BE2C (cell line): Measurements from ENCODE around the gene ADGRG7.

ENCODE experiments used
- DNase-seq: peaks from one replicate; pipeline ENCODE4 v3.0.0-alpha.2; 2020
- H3K27me3 ChIP-seq: fragments of 250-450 bp; sonication (Bioruptor Pico); 2 replicates; pipeline ENCODE4 v1.5.1; 2020; ENCODE audit warnings: mild to moderate bottlenecking
- H3K36me3 ChIP-seq: fragments of 250-450 bp; sonication (Bioruptor Pico); 2 replicates; pipeline ENCODE4 v1.5.1; 2020; ENCODE audit warnings: mild to moderate bottlenecking
- H3K4me1 ChIP-seq: fragments of 250-450 bp; sonication (Bioruptor Pico); 2 replicates; pipeline ENCODE4 v1.5.1; 2020
- H3K4me3 ChIP-seq: 2 replicates; pipeline ENCODE4 v1.5.1; 2011; ENCODE audit warnings: low read depth, low read length
- H3K9me3 ChIP-seq: fragments of 250-450 bp; sonication (Bioruptor Pico); 2 replicates; pipeline ENCODE4 v1.5.1; 2020
- CTCF ChIP-seq: IDR thresholded peaks from 2 replicates; pipeline ENCODE4 v1.5.1; 2012; ENCODE audit warnings: mild to moderate bottlenecking, low read depth, low read length

Gene ADGRG7

GRCh38 chr3:100590114-100590839 lies 19.1 kb upstream of the ADGRG7 start:
- Histone ChIP-seq H3K4me3 (peak overlapping the region; percentile 36), H3K4me1 (no peaks in the 10 kb centered on the region; the same call in 1 of the 2 replicates), H3K27me3 (no peaks in the 10 kb centered on the region), H3K36me3 (no peaks in the 10 kb centered on the region), H3K9me3 (no peaks in the 10 kb centered on the region)
- DNase-seq, result peak; percentile 50
- TF ChIP-seq CTCF, result peak; percentile 93

- no peaks in the 10 kb centered on the region; the same call in 1 of the 2 replicates for H3K4me1 ChIP-seq
- no peak for DNase-seq
- H3K36me3 ChIP-seq, result no peaks in the 10 kb centered on the region
- TF ChIP-seq CTCF, result no peak
- H3K4me3 ChIP-seq, result no peak overlapping the region
- no peaks in the 10 kb centered on the region for H3K9me3 ChIP-seq
- H3K27me3 ChIP-seq, result no peaks in the 10 kb centered on the region
These were observed 18.6 kb upstream of the ADGRG7 start for GRCh38 chr3:100590840-100591147.

GRCh38 chr3:100591411-100591810 lies 18.0 kb upstream of the ADGRG7 start:
- Histone ChIP-seq H3K9me3 (no peaks in the 10 kb centered on the region), H3K4me3 (no peak overlapping the region), H3K4me1 (no peaks in the 10 kb centered on the region; the same call in 1 of the 2 replicates), H3K36me3 (no peaks in the 10 kb centered on the region), H3K27me3 (no peaks in the 10 kb centered on the region)
- no peak for TF ChIP-seq CTCF
- no peak for DNase-seq

- Histone ChIP-seq H3K27me3 (no peaks in the 10 kb centered on the region), H3K36me3 (no peaks in the 10 kb centered on the region), H3K4me3 (no peak overlapping the region), H3K4me1 (peaks cover 6% of the 10 kb centered on the region), H3K9me3 (no peaks in the 10 kb centered on the region)
- DNase-seq, result peak; percentile 43
- TF ChIP-seq CTCF, result no peak
These were observed 9.0 kb upstream of the ADGRG7 start for GRCh38 chr3:100600181-100601042.

- Histone ChIP-seq H3K36me3 (no peaks in the 10 kb centered on the region), H3K9me3 (no peaks in the 10 kb centered on the region), H3K4me1 (peaks cover 6% of the 10 kb centered on the region), H3K27me3 (peaks cover 3% of the 10 kb centered on the region; the same call in 1 of the 2 replicates), H3K4me3 (no peak overlapping the region)
- no peak for DNase-seq
- no peak for TF ChIP-seq CTCF
These were observed 6.6 kb upstream of the ADGRG7 start for GRCh38 chr3:100602506-100603444.
